Ovary (tissue), 9 donors: Measurements from ENCODE around the gene GNA12. TPM values are rescaled to one million over a fixed set of nuclear protein-coding genes. Genes with fewer than 3 reads are reported as not detected.

Source experiments
- DNase-seq, 5 donors: peaks; one replicate each; pipeline ENCODE4 v3.0.0-alpha.2; 2019 to 2020
- H3K27ac ChIP-seq, 2 donors: fragments of 200-600 bp; one replicate each; pipeline versions ENCODE4 v1.5.1 to v1.8.0; 2019 to 2022
- H3K27me3 ChIP-seq: fragments of 200-600 bp; one replicate; pipeline ENCODE4 v1.8.0; 2022
- H3K36me3 ChIP-seq: fragments of 200-600 bp; sonication (generic); one replicate; pipeline ENCODE4 v1.5.1; 2019
- H3K4me1 ChIP-seq: one replicate; pipeline ENCODE4 v1.8.1; 2013; ENCODE audit warnings: mild to moderate bottlenecking, moderate library complexity; ENCODE audit not compliant: insufficient read depth
- H3K4me3 ChIP-seq: fragments of 200-600 bp; sonication (generic); one replicate; pipeline ENCODE4 v1.5.1; 2017
- H3K9me3 ChIP-seq, 2 donors: fragments of 200-600 bp in 1 of 2; sonication (generic) in 1 of 2; one replicate each; pipeline versions ENCODE4 v1.5.1 to v1.8.1; 2013 to 2019; ENCODE audit warnings: mild to moderate bottlenecking in 1 of 2, moderate library complexity in 1 of 2
- CTCF ChIP-seq, 3 donors: fragments of 450-650 bp in 2 of 3; fragments of 200-600 bp in 1 of 3; IDR thresholded peaks; one replicate each; pipeline versions ENCODE4 v1.5.1 to v1.8.0; 2016 to 2022; ENCODE audit warnings: antibody characterized with exemption in 3 of 3, mild to moderate bottlenecking in 1 of 3
- EP300 ChIP-seq: sonication (generic); formaldehyde crosslinking; IDR thresholded peaks from one replicate; pipeline ENCODE4 v1.6.1; 2017; ENCODE audit warnings: antibody characterized with exemption
- POLR2A ChIP-seq: fragments of 450-650 bp; IDR thresholded peaks from one replicate; pipeline ENCODE4 v1.6.1; 2017; ENCODE audit warnings: antibody characterized with exemption, mild to moderate bottlenecking, moderate library complexity
- WGBS, 3 donors: extraction: QIAGEN DNeasy Blood & Tissue Kit in 1 of 3; methylation state at CpG; one replicate each; pipeline versions ENCODE4 v1.1.5 to v1.1.7; 2013 to 2017; 5-methylcytosine and 5-hydroxymethylcytosine counted together
- intact Hi-C, 4 donors: fragments of 100-400 bp; cut with DNase I; formaldehyde crosslinking; loops; one replicate each; pipeline versions ENCODE4 v1.11.0 to v1.15.1; 2022 to 2023
- polyA plus RNA-seq, 2 donors: library from polyadenylated mRNA; stranded (reverse); fragments of 200-250 nt in 1 of 2; fragments of 350-450 nt in 1 of 2; fragmentation: Illumina TruSeq in 1 of 2; extraction: RNeasy Lipid Tissue Mini Kit (QIAGEN cat#74804) in 1 of 2; gene quantifications; one replicate each; pipeline ENCODE4 v1.2.3, GENCODE V29; 2013 to 2014
- total RNA-seq, 7 donors: library from RNA; depleted of rRNA in 2 of 7; stranded (reverse); fragments of >200 nt in 2 of 7; fragmentation: NEBNext Ultra II Directional in 3 of 7; extraction: Animal tissue kit (Norgen Biotek cat#: 25700) in 3 of 7; gene quantifications; one replicate each; pipeline versions ENCODE4 v1.1.0 to v1.2.4, GENCODE V29; 2016 to 2023
- donor health status: DM: no; HTN: no; CAD: no; lungs with moderate emphysema.
- donor health status: DM: no; HTN: no; CAD: no.
- donor health status: Bipolar disorder and iron deficiency.
- donor health status: DM: yes; HTN: yes; CAD: no.
- donor health status: DM: no; HTN: no; CAD: no.
- donor health status: DM: yes; HTN: yes; CAD: no.

The GNA12 gene
- total and polyA plus RNA-seq, 9 donors = 13.4 to 94.4 (median 65.5) TPM

- no peak for TF ChIP-seq CTCF (IDR thresholded peaks at IDR 0.05)
- no peak for TF ChIP-seq POLR2A
- no peak for TF ChIP-seq EP300
- intact Hi-C loops = no loop called here
- WGBS, 3 donors = 91 to 96% (median 95%) methylated on average over 2 of the region's 2 CpGs
- Histone ChIP-seq H3K9me3 (no peaks in the 10 kb centered on the region), H3K4me3 (no peak overlapping the region), H3K4me1 (peaks cover 12% of the 10 kb centered on the region), H3K36me3 (no peaks in the 10 kb centered on the region), H3K27me3 (no peaks in the 10 kb centered on the region), H3K27ac (no peak overlapping the region)
- DNase-seq = no peak
These were observed 62.0 kb downstream of the GNA12 start for GRCh38 chr7:2782121-2782520.

- Histone ChIP-seq H3K4me1 (peaks cover 14% of the 10 kb centered on the region), H3K4me3 (no peak overlapping the region), H3K27me3 (no peaks in the 10 kb centered on the region), H3K27ac (no peak overlapping the region), H3K36me3 (no peaks in the 10 kb centered on the region), H3K9me3 (no peaks in the 10 kb centered on the region)
- no peak for DNase-seq
- WGBS, 3 donors = 82 to 89% (median 88%) methylated on average over 2 of the region's 2 CpGs
- no peak for TF ChIP-seq CTCF (IDR thresholded peaks at IDR 0.05)
- intact Hi-C loops = no loop called here
These were observed 62.5 kb downstream of the GNA12 start for GRCh38 chr7:2781636-2782035.

- no peak for DNase-seq
- Histone ChIP-seq H3K4me1 (peaks cover 12% of the 10 kb centered on the region), H3K27ac (peak overlapping the region in 1 of 2 donors; percentile 69), H3K27me3 (no peaks in the 10 kb centered on the region), H3K36me3 (no peaks in the 10 kb centered on the region), H3K9me3 (no peaks in the 10 kb centered on the region), H3K4me3 (no peak overlapping the region)
- WGBS, 3 donors = 80 to 83% (median 83%) methylated on average over 8 of the region's 8 CpGs
- intact Hi-C loops = no loop called here
- TF ChIP-seq CTCF (IDR thresholded peaks at IDR 0.05) = no peak
- TF ChIP-seq POLR2A = no peak
- TF ChIP-seq EP300 = no peak
These were observed 65.1 kb downstream of the GNA12 start for GRCh38 chr7:2779051-2779450.

GRCh38 chr7:2777898-2778535 lies 66.1 kb downstream of the GNA12 start:
- intact Hi-C loops = no loop called here
- peak overlapping the region in 1 of 2 donors; percentile 69 for H3K27ac ChIP-seq
- 28 to 38% (median 31%) methylated on average over 8 of the region's 8 CpGs for WGBS, 3 donors

More at GRCh38 chr7:2777898-2778535, 66.1 kb downstream of the GNA12 start:
- no peak for DNase-seq
- peaks cover 12% of the 10 kb centered on the region for H3K4me1 ChIP-seq
- no peaks in the 10 kb centered on the region for H3K27me3 ChIP-seq
- H3K9me3 ChIP-seq = no peaks in the 10 kb centered on the region
- H3K4me3 ChIP-seq = no peak overlapping the region
- no peaks in the 10 kb centered on the region for H3K36me3 ChIP-seq
- TF ChIP-seq CTCF (IDR thresholded peaks at IDR 0.05) = no peak
- no peak for TF ChIP-seq EP300
- no peak for TF ChIP-seq POLR2A
